Neuron (in vitro differentiated cells): ENCODE measurements around the gene CDKN2C.
"Not testable (repeated sequence)": the region's sequence is repeated elsewhere in the genome, so short reads cannot be mapped to it uniquely, and the experiment has no call there.

Source experiments
- H2AFZ ChIP-seq: one replicate; pipeline ENCODE4 v1.6.1; 2013; ENCODE audit warnings: low read depth, mild to moderate bottlenecking, inconsistent platforms, low read length, moderate library complexity
- H3K27me3 ChIP-seq: one replicate; pipeline ENCODE4 v1.6.1; 2013; ENCODE audit warnings: low read length; ENCODE audit not compliant: insufficient read depth
- H3K36me3 ChIP-seq: one replicate; pipeline ENCODE4 v1.6.1; 2013; ENCODE audit warnings: low read length; ENCODE audit not compliant: insufficient read depth
- H3K4me1 ChIP-seq: one replicate; pipeline ENCODE4 v1.6.1; 2013; ENCODE audit warnings: low read length; ENCODE audit not compliant: insufficient read depth
- H3K4me3 ChIP-seq: 2 replicates; pipeline ENCODE4 v1.5.1; 2013; ENCODE audit warnings: mild to moderate bottlenecking, low read length, moderate library complexity
- H3K9me3 ChIP-seq: one replicate; pipeline ENCODE4 v1.6.1; 2013; ENCODE audit warnings: low read length

Gene CDKN2C

DNA sequence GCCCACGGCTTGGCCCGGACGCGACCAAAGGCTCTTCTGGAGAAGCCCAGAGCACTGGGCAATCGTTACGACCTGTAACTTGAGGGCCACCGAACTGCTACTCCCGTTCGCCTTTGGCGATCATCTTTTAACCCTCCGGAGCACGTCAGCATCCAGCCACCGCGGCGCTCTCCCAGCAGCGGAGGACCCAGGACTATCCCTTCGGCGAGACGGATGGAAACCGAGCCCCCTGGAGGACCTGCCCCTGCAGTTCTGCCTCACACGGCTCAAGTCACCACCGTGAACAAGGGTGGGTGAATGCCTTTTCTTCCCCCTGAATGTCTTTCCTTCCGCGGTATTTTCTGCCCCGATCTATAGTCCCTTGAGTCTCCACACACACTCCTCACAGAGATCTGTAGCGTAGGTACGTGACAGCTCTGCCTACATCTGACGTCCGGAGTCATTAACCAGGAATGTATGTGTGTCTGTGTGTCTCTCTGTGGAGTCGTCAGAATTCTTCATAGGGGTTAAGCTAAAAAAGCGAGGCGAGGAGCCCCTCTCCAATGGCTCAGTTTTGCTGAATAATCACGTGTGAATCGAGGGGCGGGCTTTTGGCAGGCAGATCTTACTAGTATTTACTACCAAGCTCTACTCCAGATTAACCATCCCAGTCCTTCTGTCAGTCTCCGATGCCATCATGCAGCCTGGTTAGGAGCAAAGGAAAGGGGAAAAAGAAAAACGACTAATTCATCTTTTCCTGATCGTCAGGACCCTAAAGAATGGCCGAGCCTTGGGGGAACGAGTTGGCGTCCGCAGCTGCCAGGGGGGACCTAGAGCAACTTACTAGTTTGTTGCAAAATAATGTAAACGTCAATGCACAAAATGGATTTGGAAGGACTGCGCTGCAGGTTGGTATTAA is at the start of gene CDKN2C:
TSS of gene CDKN2C (plus strand) at position 635 of the 898 bp plus-strand sequence. CDS start at position 759, 124 bp downstream.
- Histone ChIP-seq H3K9me3 (no peaks in the 10 kb centered on the region), H3K27me3 (no peaks in the 10 kb centered on the region), H2AFZ (peak within 1 kb of the TSS; percentile 82), H3K4me3 (peak within 1 kb of the TSS; percentile 63), H3K4me1 (peaks cover 20% of the 10 kb centered on the region), H3K36me3 (no peaks in the 10 kb centered on the region)

DNA sequence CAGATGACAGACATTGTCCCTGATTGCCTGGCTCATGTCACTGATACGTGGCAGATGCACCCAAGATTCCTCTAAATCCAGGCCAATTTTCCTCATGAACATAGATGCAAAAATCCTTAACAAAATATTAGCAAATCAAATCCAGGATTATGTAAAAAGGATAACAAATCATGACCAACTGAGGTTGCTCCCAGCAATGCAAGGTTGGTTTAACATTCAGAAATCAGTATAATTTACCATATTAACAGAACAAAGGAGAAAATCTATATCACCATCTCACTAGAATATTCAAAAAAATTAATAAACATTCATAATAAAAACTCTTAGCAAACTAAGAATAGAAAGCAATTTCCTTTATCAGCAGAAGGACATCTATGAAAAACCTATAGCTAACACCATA is 49.6 kb upstream of the CDKN2C start:
- no peaks in the 10 kb centered on the region for H3K9me3 ChIP-seq
- H2AFZ ChIP-seq, result no peak overlapping the region
- H3K4me3 ChIP-seq, result no peak overlapping the region
- no peaks in the 10 kb centered on the region for H3K4me1 ChIP-seq
- H3K36me3 ChIP-seq, result no peaks in the 10 kb centered on the region
- no peaks in the 10 kb centered on the region for H3K27me3 ChIP-seq

DNA sequence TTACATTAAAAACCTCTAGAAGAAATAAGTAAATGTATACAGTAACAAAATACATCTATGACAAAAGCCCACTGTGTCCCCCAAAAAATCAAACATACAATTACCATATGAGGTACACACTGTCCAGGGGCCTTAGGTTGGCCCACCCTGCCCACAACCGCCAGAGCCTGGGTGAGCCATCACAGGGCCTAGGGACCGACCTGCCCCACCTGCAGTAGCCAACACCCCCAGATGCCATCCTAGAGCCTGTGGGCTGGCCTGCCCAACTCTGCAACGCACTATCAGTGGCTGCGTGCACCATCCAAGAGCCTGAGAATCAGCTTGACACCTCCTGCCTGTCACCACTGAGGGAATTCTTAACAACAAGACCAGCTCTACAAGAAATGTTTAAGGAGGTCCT is 49.0 kb upstream of the CDKN2C start:
- no peaks in the 10 kb centered on the region for H3K36me3 ChIP-seq
- H3K27me3 ChIP-seq, result no peaks in the 10 kb centered on the region
- no peak overlapping the region for H2AFZ ChIP-seq
- H3K4me3 ChIP-seq, result no peak overlapping the region
- H3K9me3 ChIP-seq, result no peaks in the 10 kb centered on the region
- H3K4me1 ChIP-seq, result no peaks in the 10 kb centered on the region

DNA sequence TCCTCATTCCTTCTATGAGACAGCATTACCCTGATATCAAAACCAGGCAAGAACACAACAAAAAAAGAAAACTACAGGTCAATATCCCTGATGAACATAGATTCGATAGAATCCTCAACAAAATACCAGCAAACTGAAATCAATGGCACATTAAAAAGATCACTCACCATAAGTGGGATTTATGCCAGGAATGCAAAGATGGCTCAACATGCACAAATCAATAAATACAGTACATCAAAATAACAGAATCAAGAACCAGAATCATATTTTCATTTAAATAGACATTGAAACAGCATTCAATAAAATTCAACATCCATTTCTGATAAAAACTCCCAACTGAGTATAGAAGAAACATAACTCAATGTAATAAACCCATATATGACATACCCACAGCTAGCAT is 46.5 kb upstream of the CDKN2C start:
- Histone ChIP-seq H3K4me1 (no peaks in the 10 kb centered on the region), H3K9me3 (no peaks in the 10 kb centered on the region)

DNA sequence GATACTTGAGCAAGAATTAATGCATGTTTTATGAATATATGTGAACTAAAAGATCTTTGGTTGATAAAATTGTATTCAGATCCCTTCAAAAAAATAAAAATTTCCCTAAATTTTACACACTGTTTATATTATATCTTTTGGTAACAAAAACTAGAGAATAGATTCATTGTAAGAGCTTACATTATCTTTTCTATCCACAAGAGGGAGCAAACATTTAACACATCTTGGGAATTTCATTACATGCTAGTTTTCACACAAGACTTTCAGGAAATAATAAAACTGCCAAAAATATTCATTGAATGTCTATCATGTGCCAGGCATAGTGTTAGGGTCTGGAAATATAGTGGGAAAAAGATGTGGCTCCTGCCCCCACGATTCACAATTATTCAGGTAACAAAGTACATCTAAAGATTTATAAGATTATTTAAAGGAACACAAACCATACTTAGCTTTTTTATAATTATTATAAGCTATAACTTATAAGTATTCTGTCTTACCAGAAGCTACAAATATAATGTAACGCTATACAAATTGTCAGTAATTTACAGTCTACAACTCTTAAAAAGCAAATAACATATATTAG is 40.6 kb upstream of the CDKN2C start:
- Histone ChIP-seq H3K4me1 (no peaks in the 10 kb centered on the region), H3K36me3 (no peaks in the 10 kb centered on the region), H3K9me3 (no peaks in the 10 kb centered on the region), H3K27me3 (no peaks in the 10 kb centered on the region), H3K4me3 (no peak overlapping the region), H2AFZ (no peak overlapping the region)

More for the DNA sequence above, 46.5 kb upstream of the CDKN2C start:
- no peak overlapping the region for H3K4me3 ChIP-seq
- H3K36me3 ChIP-seq, result no peaks in the 10 kb centered on the region
- H2AFZ ChIP-seq, result no peak overlapping the region
- no peaks in the 10 kb centered on the region for H3K27me3 ChIP-seq

DNA sequence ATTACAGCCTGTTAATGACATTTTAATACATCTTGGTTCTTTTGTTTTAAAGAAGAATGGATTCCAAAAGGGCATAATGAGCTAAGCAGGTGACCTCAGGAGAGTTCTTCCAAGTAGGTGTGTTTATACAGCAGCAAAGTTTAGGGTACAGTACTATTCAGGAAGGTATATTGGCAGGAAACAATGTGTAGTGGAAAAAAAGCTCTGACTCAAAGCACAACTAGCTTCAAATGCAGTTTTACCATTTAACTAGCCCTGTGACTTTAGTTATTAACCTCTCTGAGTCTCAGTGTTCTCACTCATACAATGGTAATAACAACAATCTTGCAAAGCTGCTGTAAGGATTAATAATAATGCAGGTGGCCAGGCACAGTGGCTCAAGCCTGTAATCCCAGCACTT is 39.9 kb upstream of the CDKN2C start:
- Histone ChIP-seq H3K9me3 (no peaks in the 10 kb centered on the region), H3K36me3 (no peaks in the 10 kb centered on the region), H3K4me3 (no peak overlapping the region), H3K4me1 (no peaks in the 10 kb centered on the region), H2AFZ (no peak overlapping the region), H3K27me3 (no peaks in the 10 kb centered on the region)

DNA sequence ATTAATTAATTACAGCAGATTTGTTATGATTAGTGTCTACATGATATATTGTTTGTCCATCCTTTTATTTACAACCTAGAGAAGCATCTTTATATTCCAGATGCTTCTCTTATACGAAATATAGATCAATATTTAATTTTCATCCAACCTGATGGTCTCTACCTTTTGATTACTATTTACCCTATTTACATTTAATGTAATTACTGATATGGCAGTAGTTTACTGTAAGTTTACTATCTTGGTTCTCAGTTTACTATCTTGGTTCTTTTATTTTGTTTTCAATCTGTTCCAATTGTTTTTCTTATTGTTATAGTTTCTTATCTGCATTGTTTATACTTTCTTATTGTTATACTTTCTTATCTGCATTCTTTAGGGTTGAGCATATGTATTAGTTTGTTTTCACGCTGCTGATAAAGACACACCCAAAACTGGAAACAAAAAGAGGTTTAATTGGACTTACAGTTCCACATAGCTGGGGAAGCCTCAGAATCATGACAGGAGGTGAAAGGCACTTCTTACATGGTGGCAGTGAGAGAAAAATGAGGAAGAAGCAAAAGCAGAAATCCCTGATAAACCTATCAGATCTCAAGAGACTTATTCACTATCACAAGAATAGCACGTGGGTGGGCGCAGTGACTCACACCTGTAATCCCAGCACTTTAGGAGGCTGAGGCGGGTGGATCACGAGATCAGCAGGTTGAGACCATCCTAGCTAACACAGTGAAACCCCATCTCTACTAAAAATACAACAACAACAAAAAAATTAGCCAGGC is 38.9 kb upstream of the CDKN2C start:
- no peak overlapping the region for H2AFZ ChIP-seq
- no peaks in the 10 kb centered on the region for H3K9me3 ChIP-seq
- no peaks in the 10 kb centered on the region for H3K27me3 ChIP-seq
- no peaks in the 10 kb centered on the region for H3K4me1 ChIP-seq
- H3K4me3 ChIP-seq, result no peak overlapping the region
- no peaks in the 10 kb centered on the region for H3K36me3 ChIP-seq

DNA sequence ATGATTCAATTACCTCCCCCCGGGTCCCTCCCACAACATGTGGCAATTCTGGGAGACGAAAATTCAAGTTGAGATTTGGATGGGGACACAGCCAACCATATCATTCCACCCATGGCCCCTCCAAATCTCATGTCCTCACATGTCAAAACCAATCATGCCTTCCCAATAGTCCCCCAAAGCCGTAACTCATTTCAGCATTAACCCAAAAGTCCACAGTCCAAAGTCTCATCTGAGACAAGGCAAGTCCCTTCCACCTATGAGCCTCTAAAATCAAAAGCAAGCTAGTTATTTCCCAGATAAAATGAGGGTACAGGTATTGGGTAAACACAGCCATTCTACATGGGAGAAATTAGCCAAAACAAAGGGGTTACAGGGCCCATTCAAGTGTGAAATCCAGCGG is 38.0 kb upstream of the CDKN2C start:
- H3K36me3 ChIP-seq, H3K27me3 ChIP-seq, H3K9me3 ChIP-seq, H3K4me3 ChIP-seq, H3K4me1 ChIP-seq, H2AFZ ChIP-seq: not testable (repeated sequence)

DNA sequence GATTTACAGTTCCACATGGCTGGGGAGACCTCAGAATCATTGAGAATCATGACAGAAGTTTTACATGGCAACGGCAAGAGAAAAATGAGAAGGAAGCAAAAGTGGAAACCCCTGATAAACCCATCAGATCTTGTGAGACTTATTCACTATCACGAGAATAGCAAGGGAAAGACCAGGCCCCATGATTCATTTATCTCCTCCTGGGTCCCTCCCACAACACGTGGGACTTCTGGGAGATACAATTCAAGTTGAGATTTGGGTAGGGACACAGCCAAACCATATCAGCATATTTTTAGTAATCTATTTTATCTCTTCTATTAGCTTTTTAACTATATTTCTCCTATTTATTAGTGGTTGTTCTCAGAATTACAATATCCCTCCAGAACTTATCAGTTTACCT is 36.3 kb upstream of the CDKN2C start:
- not testable (repeated sequence) for H3K4me1 ChIP-seq, H3K9me3 ChIP-seq, H3K36me3 ChIP-seq, H3K27me3 ChIP-seq, H3K4me3 ChIP-seq, H2AFZ ChIP-seq

DNA sequence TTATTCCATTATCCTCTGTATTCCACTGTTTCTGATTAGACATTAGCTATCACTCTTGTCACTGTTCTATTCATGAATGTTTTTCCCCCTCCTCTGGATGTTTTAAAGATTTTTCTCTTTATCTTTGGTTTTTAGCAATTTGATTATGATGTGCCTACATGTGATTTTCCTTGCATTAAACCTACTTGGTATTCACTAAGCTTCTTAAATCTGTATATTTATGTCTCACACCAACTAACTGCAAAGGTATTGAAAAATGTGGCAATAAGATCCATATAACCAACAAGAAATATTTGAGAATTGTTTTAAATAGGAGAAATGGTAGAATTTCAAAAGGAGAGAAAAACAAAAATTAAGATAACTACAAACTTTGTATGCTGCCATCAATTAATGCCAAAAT is 35.2 kb upstream of the CDKN2C start:
- H3K4me3 ChIP-seq, result no peak overlapping the region
- H3K36me3 ChIP-seq, result no peaks in the 10 kb centered on the region
- H3K27me3 ChIP-seq, result no peaks in the 10 kb centered on the region
- no peaks in the 10 kb centered on the region for H3K9me3 ChIP-seq
- H3K4me1 ChIP-seq, result no peaks in the 10 kb centered on the region
- no peak overlapping the region for H2AFZ ChIP-seq

DNA sequence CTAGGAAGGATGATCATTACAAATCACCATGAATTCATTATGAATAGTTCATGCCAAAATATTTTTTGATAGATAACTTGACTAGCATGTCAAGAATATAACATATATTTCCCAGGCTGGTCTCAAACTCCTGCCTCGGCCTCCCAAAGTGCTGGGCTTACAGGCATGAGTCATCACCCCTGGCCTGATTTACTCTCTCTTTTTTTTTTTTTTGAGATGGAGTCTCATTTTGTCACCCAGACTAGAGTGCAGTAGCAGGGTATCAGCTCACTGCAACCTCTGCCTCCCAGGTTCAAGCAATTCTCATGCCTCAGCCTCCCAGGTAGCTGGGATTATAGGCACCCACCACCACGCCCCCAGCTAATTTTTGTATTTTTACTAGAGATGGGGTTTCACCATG is 34.8 kb upstream of the CDKN2C start:
- not testable (repeated sequence) for H2AFZ ChIP-seq, H3K36me3 ChIP-seq, H3K9me3 ChIP-seq, H3K4me3 ChIP-seq, H3K27me3 ChIP-seq, H3K4me1 ChIP-seq

DNA sequence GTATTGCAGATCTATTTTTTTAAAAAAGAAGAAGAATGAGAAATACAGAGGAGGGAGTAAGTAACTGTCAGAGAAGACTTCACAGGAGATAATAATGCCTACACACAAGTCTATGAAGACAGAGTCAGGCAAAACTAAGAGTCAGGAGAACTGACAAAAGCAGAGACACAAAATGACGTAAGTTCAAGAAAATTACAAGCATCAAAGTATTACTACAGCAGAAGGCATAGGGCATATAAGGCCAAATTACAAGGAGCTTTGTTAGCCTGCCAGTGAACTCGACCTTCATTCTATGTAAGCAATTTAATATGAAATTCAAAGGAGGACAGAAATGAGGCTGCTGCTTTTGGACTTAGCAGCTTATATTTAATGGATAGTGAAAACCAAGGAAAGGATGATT is 33.7 kb upstream of the CDKN2C start:
- no peak overlapping the region for H2AFZ ChIP-seq
- no peaks in the 10 kb centered on the region for H3K4me1 ChIP-seq
- no peaks in the 10 kb centered on the region for H3K9me3 ChIP-seq
- no peaks in the 10 kb centered on the region for H3K27me3 ChIP-seq
- H3K4me3 ChIP-seq, result no peak overlapping the region
- no peaks in the 10 kb centered on the region for H3K36me3 ChIP-seq

DNA sequence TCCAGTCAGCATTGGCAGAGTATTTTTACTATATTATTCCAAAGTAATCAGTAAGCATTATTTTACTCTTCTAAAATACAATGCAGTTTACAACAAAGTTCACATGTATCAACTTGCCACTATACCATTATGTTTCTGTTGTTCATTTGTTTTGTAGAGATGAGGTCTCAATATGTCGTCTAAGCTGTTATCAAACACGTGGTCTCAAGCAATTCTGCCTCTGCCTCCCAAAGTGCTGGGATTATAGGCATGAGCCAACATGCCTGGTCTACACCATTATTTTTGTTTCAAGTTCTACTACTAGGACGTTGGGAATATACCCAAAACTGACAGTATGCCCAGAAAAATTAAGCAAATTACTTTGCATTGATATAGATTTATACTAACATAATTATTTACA is 29.8 kb upstream of the CDKN2C start:
- H3K36me3 ChIP-seq, result no peaks in the 10 kb centered on the region

More for the DNA sequence above, 29.8 kb upstream of the CDKN2C start:
- no peak overlapping the region for H2AFZ ChIP-seq
- H3K4me3 ChIP-seq, result no peak overlapping the region
- no peaks in the 10 kb centered on the region for H3K27me3 ChIP-seq
- H3K4me1 ChIP-seq, result no peaks in the 10 kb centered on the region
- no peaks in the 10 kb centered on the region for H3K9me3 ChIP-seq
